M059J (cell line): ENCODE results near the gene ARID5B. TPM values are rescaled to one million over a fixed set of nuclear protein-coding genes. Genes with fewer than 3 reads are reported as not detected.

Experiments
- DNase-seq: peaks from one replicate; pipeline ENCODE4 v3.0.0-alpha.2; 2012; ENCODE audit warnings: low read depth
- total RNA-seq: library from RNA; depleted of rRNA; stranded (reverse); fragments of >200 nt; shearing (Covaris generic); gene quantifications from 2 replicates; pipeline ENCODE4 v1.2.3, GENCODE V29; 2014

Gene ARID5B
- total RNA-seq, 1 experiment from 2014 or later: 43.9 TPM

GRCh38 chr10:62075912-62076311 is 174.4 kb downstream of the ARID5B start:
- DNase-seq: peak; percentile 50

GRCh38 chr10:62076891-62077290 is 175.4 kb downstream of the ARID5B start:
- DNase-seq: peak; percentile 78

GRCh38 chr10:62077330-62078015 is 176.0 kb downstream of the ARID5B start:
- DNase-seq: no peak

- DNase-seq: no peak
These were observed 178.5 kb downstream of the ARID5B start for GRCh38 chr10:62079885-62080559.

GRCh38 chr10:62080905-62081304 is 179.4 kb downstream of the ARID5B start:
- DNase-seq: no peak

GRCh38 chr10:62081341-62082270 is 180.1 kb downstream of the ARID5B start:
- no peak for DNase-seq

GRCh38 chr10:62082271-62082656 is 180.8 kb downstream of the ARID5B start:
- no peak for DNase-seq

GRCh38 chr10:62082729-62083411 is 181.4 kb downstream of the ARID5B start:
- peak; percentile 34 for DNase-seq

GRCh38 chr10:62083412-62084267 is 182.1 kb downstream of the ARID5B start:
- peak; percentile 68 for DNase-seq

GRCh38 chr10:62084451-62084850 is 183.0 kb downstream of the ARID5B start:
- DNase-seq: no peak

- no peak for DNase-seq
These were observed 183.9 kb downstream of the ARID5B start for GRCh38 chr10:62085404-62085803.

GRCh38 chr10:62085821-62086220 is 184.3 kb downstream of the ARID5B start:
- DNase-seq: no peak

- DNase-seq: no peak
These were observed 185.8 kb downstream of the ARID5B start for GRCh38 chr10:62087329-62087728.

GRCh38 chr10:62088786-62089185 is 187.3 kb downstream of the ARID5B start:
- no peak for DNase-seq

- no peak for DNase-seq
These were observed 191.0 kb downstream of the ARID5B start for GRCh38 chr10:62092301-62093030.

GRCh38 chr10:62093863-62094291 is 192.4 kb downstream of the ARID5B start:
- peak; percentile 88 for DNase-seq

- DNase-seq: peak; percentile 36
These were observed 194.0 kb downstream of the ARID5B start for GRCh38 chr10:62095181-62096122.

- DNase-seq: no peak
These were observed 194.9 kb downstream of the ARID5B start for GRCh38 chr10:62096256-62096933.
